CD4-positive, alpha-beta T cell treated with Interleukin-4 for 4 hours (primary cell): ENCODE measurements around the gene FRY.

Source experiments
- DNase-seq: peaks from one replicate; pipeline ENCODE4 v3.0.0-alpha.2; 2020

FRY gene

DNA sequence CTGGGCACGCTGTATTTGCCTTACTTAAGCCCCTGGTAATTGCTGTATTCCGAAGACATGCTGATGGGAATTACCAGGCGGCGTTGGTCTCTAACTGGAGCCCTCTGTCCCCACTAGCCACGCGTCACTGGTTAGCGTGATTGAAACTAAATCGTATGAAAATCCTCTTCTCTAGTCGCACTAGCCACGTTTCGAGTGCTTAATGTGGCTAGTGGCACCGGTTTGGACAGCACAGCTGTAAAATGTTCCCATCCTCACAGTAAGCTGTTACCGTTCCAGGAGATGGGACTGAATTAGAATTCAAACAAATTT lies 284.4 kb downstream of the FRY start:
- DNase-seq: no peak

DNA sequence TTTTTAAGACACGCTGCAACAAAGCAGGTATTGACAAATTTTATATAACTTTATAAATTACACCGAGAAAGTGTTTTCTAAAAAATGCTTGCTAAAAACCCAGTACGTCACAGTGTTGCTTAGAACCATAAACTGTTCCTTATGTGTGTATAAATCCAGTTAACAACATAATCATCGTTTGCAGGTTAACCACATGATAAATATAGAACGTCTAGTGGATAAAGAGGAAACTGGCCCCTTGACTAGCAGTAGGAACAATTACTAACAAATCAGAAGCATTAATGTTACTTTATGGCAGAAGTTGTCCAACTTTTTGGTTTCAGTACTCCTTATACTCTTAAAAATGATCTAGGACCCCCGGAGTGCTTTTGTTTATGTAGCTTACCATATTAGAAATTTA lies 284.9 kb downstream of the FRY start:
- DNase-seq: no peak

DNA sequence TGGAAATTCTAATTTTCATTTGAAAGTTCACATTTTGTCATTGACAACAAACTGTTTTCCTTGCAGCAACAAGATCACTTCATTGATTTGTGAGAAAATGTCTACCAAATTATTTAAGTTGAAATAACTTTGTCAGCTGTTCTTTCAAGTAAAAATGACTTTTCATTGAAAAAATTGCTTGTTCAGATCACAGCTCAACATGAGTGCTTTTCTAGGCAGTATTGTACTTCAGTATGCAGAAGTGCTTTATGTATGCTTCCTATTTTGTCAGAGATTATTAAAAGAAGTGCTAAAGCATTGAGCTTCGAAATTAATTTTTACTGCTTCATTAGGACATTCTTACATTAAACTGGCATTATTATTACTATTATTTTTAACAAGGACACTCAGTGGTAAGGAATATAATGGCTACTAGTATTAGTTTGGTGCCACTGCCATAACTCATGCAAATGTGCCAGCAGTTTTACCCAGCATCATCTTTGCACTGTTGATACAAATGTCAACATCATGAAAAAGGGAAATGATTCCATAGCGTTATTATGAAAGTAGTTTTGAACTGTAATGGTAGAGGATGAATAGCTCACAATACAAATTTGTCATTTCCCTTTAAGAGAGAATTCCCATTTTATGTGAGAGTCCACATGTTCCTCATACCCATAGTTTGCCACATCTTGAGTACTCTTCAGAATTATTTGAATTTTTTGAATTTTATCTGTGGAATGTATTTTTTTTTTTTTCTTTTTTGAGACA lies 286.3 kb downstream of the FRY start:
- no peak for DNase-seq

DNA sequence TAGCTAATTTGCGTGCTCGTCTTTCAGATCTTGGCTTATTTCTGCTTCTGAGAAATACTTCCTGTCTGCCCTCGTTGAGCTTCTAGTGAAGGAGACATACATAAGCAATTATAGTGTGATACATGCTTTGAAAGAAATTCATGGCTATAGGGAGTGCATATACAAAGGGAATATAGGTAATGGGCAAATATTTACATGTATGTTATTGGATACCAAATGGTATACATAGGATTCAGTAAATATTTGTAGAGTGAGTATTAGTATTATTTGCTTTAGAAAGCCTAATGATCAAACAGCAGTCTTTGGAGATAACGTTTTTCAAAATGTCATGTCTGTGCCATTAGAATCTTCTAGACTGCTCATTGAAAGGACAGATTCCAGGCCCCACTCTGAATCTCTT lies 289.0 kb downstream of the FRY start:
- DNase-seq: no peak

- no peak for DNase-seq
These were observed 292.3 kb downstream of the FRY start for GRCh38 chr13:32323912-32324311.

- no peak for DNase-seq
These were observed 298.9 kb downstream of the FRY start for GRCh38 chr13:32330441-32330840.

DNA sequence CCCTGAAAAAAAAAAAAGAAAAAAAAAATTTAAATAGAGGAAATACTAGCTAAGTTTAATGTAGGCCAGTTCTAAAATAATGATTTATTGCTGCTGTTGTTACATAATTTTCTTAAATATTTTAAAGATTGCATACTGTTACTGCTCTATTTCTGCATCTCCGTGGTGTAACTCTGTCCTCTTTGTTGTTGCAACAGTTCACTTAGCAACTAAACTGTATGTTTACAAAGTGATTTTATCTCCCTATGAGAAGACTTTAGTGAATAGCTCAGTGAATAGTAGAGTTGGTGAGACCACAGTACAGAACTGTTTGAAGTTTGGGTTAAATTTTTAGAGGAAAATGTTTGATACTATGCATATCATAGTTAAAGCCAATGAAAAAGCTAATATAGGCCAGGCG lies 303.1 kb downstream of the FRY start:
- DNase-seq: no peak

DNA sequence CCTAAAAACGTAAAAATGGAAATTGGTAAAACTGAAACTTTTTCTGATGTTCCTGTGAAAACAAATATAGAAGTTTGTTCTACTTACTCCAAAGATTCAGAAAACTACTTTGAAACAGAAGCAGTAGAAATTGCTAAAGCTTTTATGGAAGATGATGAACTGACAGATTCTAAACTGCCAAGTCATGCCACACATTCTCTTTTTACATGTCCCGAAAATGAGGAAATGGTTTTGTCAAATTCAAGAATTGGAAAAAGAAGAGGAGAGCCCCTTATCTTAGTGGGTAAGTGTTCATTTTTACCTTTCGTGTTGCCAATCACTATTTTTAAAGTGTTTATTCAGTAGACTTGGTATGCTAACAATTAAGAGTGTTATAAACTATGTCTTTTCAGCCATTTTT lies 309.3 kb downstream of the FRY start:
- DNase-seq: no peak

DNA sequence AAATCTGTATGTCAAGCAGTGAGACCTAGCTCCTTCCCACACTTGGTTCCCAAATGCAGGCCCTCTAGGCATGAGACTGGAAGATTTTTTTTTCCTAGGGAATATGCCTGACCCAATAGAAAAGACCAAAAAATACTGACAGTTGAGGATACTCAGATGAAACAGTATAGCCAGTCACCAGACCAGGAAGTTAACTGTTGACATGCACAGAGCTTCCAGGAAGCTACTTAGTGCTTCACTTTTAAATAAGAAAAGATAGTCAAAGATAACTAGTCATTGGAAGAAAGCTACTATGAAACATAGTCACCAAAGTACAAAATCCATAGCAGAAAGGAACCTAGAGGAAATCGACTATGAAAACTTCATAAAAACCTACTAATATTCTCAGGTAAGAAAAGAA lies 316.1 kb downstream of the FRY start:
- DNase-seq: no peak
